ENCODE data around the gene SLC26A5. TPM values are rescaled to one million over a fixed set of nuclear protein-coding genes. Genes with fewer than 3 reads are reported as not detected.

The SLC26A5 gene
- total RNA-seq, 1 donor, result not detected

GRCh38 chr7:103387242-103387641 is 58.8 kb downstream of the SLC26A5 start:
- H3K9me3 ChIP-seq (ENCODE audit: low read depth, low read length), result no peaks in the 10 kb centered on the region
- no peaks in the 10 kb centered on the region for H3K36me3 ChIP-seq (ENCODE audit: insufficient read depth, low read length)
- H3K4me3 ChIP-seq (ENCODE audit: insufficient read depth, low read length), result no peak overlapping the region
- no peak overlapping the region for H3K27ac ChIP-seq (ENCODE audit: low read depth, low read length)
- H2AFZ ChIP-seq (ENCODE audit: low read length), result no peak overlapping the region
- no peaks in the 10 kb centered on the region for H3K79me2 ChIP-seq (ENCODE audit: insufficient read depth, low read length)
- TF ChIP-seq, protein P1, sequence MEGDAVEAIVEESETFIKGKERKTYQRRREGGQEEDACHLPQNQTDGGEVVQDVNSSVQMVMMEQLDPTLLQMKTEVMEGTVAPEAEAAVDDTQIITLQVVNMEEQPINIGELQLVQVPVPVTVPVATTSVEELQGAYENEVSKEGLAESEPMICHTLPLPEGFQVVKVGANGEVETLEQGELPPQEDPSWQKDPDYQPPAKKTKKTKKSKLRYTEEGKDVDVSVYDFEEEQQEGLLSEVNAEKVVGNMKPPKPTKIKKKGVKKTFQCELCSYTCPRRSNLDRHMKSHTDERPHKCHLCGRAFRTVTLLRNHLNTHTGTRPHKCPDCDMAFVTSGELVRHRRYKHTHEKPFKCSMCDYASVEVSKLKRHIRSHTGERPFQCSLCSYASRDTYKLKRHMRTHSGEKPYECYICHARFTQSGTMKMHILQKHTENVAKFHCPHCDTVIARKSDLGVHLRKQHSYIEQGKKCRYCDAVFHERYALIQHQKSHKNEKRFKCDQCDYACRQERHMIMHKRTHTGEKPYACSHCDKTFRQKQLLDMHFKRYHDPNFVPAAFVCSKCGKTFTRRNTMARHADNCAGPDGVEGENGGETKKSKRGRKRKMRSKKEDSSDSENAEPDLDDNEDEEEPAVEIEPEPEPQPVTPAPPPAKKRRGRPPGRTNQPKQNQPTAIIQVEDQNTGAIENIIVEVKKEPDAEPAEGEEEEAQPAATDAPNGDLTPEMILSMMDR (IDR thresholded peaks at IDR 0.05; ENCODE audit: extremely low read depth, low read depth, low read length), result no peak
- no peaks in the 10 kb centered on the region for H3K4me1 ChIP-seq (ENCODE audit: insufficient read depth, low read length)
- DNase-seq (ENCODE audit: insufficient read length, low spot score, missing footprints), result no peak
- peaks cover 4% of the 10 kb centered on the region for H3K27me3 ChIP-seq (ENCODE audit: insufficient read depth, low read length)
- no peaks in the 10 kb centered on the region for H4K20me1 ChIP-seq (ENCODE audit: insufficient read depth, low read length)
- H3K4me2 ChIP-seq (ENCODE audit: insufficient read depth, low read length), result no peak overlapping the region

GRCh38 chr7:103382032-103382402 is 64.0 kb downstream of the SLC26A5 start:
- TF ChIP-seq, protein P1 (IDR thresholded peaks at IDR 0.05; ENCODE audit: extremely low read depth, low read depth, low read length), result no peak
- DNase-seq (ENCODE audit: insufficient read length, low spot score, missing footprints), result no peak
- no peak overlapping the region for H3K27ac ChIP-seq (ENCODE audit: low read depth, low read length)
- H3K4me1 ChIP-seq (ENCODE audit: insufficient read depth, low read length), result no peaks in the 10 kb centered on the region
- H3K27me3 ChIP-seq (ENCODE audit: insufficient read depth, low read length), result peaks cover 12% of the 10 kb centered on the region
- H3K4me3 ChIP-seq (ENCODE audit: insufficient read depth, low read length), result no peak overlapping the region
- H3K4me2 ChIP-seq (ENCODE audit: insufficient read depth, low read length), result no peak overlapping the region
- H3K36me3 ChIP-seq (ENCODE audit: insufficient read depth, low read length), result no peaks in the 10 kb centered on the region
- H3K9me3 ChIP-seq (ENCODE audit: low read depth, low read length), result no peaks in the 10 kb centered on the region
- no peaks in the 10 kb centered on the region for H3K79me2 ChIP-seq (ENCODE audit: insufficient read depth, low read length)
- H2AFZ ChIP-seq (ENCODE audit: low read length), result no peak overlapping the region
- no peaks in the 10 kb centered on the region for H4K20me1 ChIP-seq (ENCODE audit: insufficient read depth, low read length)

GRCh38 chr7:103381280-103382031 is 64.6 kb downstream of the SLC26A5 start:
- Histone ChIP-seq H2AFZ (ENCODE audit: low read length) (no peak overlapping the region), H3K4me2 (ENCODE audit: insufficient read depth, low read length) (no peak overlapping the region), H3K27me3 (ENCODE audit: insufficient read depth, low read length) (peaks cover 12% of the 10 kb centered on the region), H3K79me2 (ENCODE audit: insufficient read depth, low read length) (no peaks in the 10 kb centered on the region), H3K4me3 (ENCODE audit: insufficient read depth, low read length) (no peak overlapping the region), H3K9me3 (ENCODE audit: low read depth, low read length) (no peaks in the 10 kb centered on the region), H3K27ac (ENCODE audit: low read depth, low read length) (no peak overlapping the region), H3K36me3 (ENCODE audit: insufficient read depth, low read length) (no peaks in the 10 kb centered on the region), H4K20me1 (ENCODE audit: insufficient read depth, low read length) (no peaks in the 10 kb centered on the region), H3K4me1 (ENCODE audit: insufficient read depth, low read length) (no peaks in the 10 kb centered on the region)
- DNase-seq (ENCODE audit: insufficient read length, low spot score, missing footprints), result no peak
- TF ChIP-seq, protein P1 (IDR thresholded peaks at IDR 0.05; ENCODE audit: extremely low read depth, low read depth, low read length), result no peak

GRCh38 chr7:103380395-103381191 is 65.4 kb downstream of the SLC26A5 start:
- TF ChIP-seq, protein P1 (IDR thresholded peaks at IDR 0.05; ENCODE audit: extremely low read depth, low read depth, low read length), result no peak
- no peak overlapping the region for H3K4me3 ChIP-seq (ENCODE audit: insufficient read depth, low read length)
- no peaks in the 10 kb centered on the region for H3K4me1 ChIP-seq (ENCODE audit: insufficient read depth, low read length)
- H3K9me3 ChIP-seq (ENCODE audit: low read depth, low read length), result no peaks in the 10 kb centered on the region
- DNase-seq (ENCODE audit: insufficient read length, low spot score, missing footprints), result no peak
- no peak overlapping the region for H3K4me2 ChIP-seq (ENCODE audit: insufficient read depth, low read length)
- H4K20me1 ChIP-seq (ENCODE audit: insufficient read depth, low read length), result no peaks in the 10 kb centered on the region
- H3K79me2 ChIP-seq (ENCODE audit: insufficient read depth, low read length), result no peaks in the 10 kb centered on the region
- H3K27me3 ChIP-seq (ENCODE audit: insufficient read depth, low read length), result peaks cover 12% of the 10 kb centered on the region
- H3K27ac ChIP-seq (ENCODE audit: low read depth, low read length), result no peak overlapping the region
- H3K36me3 ChIP-seq (ENCODE audit: insufficient read depth, low read length), result no peaks in the 10 kb centered on the region
- no peak overlapping the region for H2AFZ ChIP-seq (ENCODE audit: low read length)

All from osteoblast (primary cell).